ENCODE results near the gene GRB10. TPM values are rescaled to one million over a fixed set of nuclear protein-coding genes. Genes with fewer than 3 reads are reported as not detected.

Gene GRB10
- total RNA-seq, 2 donors from 2014 or later = 13.8 to 16.1 TPM

DNA sequence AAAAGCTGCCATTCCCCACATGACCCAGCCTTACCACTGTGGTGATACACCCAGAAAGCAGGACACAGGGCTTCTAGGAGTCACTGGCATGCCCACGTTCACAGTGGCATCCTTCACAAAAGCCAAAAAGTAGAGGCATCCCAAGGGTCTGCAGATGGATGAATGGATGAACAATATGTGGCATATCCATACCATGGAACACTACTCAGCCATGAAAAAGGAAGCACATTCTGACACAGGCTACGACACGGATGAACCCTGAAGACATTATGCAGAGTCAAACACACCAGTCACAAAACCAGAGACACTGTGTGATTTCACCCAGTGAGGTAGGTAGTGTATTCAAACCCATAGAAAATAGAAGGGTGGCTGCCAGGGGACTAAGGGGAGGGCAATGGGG is 112.8 kb downstream of the GRB10 start:
- intact Hi-C loops (cut with DNase I, micrococcal nuclease) = no loop called here
- ATAC-seq (no peak), DNase-seq (no peak)

- no peak for ATAC-seq
- no peak for DNase-seq
- intact Hi-C loops (cut with DNase I, micrococcal nuclease) = no loop called here
Measured at GRCh38 chr7:50667789-50668226, 114.9 kb downstream of the GRB10 start.

DNA sequence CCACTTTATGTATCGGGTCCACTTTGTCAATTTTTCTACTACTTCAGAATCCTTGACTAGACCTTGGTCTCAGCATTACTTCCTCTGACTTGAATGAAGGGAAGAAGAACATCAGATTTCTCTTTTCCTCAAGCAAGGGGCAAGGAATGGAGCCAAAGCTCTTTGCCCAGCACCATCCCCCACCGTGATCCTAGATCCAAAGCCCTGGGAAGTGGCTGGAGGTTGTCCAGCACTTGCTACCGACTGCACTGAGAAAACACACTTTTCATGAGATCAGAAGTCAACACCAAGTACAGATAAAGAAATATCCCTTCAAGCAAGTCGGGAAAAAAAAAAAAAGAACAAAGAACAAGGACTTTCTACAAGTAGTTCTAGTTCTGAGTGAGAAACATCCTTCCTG is 115.4 kb downstream of the GRB10 start:
- intact Hi-C loops (cut with DNase I, micrococcal nuclease) = no loop called here
- DNase-seq (no peak), ATAC-seq (no peak)

- intact Hi-C loops (cut with DNase I, micrococcal nuclease) = no loop called here
- ATAC-seq (no peak), DNase-seq (no peak)
Measured at GRCh38 chr7:50666124-50666496, 116.6 kb downstream of the GRB10 start.

GRCh38 chr7:50665403-50666123 is 117.1 kb downstream of the GRB10 start:
- DNase-seq = no peak
- intact Hi-C loops (cut with DNase I, micrococcal nuclease) = no loop called here
- ATAC-seq = no peak

GRCh38 chr7:50664937-50665336 is 117.8 kb downstream of the GRB10 start:
- intact Hi-C loops (cut with DNase I, micrococcal nuclease) = no loop called here
- no peak for DNase-seq
- no peak for ATAC-seq

GRCh38 chr7:50664461-50664922 is 118.2 kb downstream of the GRB10 start:
- DNase-seq = no peak
- no peak for ATAC-seq
- intact Hi-C loops (cut with DNase I, micrococcal nuclease) = no loop called here

DNA sequence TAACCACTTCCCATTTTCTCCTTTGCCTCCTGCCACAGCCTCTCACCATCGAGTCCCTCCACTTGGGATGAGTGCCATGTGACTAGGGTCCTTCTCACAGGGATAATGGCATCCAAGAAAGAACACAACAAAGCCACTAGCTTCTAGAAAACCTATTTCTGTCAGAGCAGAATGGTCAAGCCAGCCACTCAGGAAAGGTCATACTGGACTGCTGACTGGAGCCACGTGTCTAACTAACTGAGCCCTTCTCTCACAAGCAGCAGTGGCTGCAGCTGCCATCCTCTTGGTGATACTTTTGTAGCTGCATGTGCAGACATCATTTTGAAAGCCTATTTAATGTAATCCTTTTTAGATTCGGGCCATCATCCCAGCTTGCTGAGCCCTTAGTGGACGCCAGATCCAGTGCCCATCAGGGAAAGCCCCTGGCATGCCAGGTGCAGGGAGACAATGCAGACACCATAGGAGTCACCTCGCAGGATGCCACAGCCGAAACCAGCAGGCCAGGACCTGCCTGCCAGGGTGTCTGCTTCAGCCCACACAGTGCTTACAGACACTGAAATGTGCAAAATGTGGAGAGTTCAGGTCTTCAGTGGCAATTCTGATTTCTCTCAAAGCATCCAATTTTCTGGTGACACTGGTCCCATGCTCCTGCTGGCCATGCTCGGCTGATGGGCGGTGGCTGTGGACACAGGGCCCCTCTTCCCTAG is 119.1 kb downstream of the GRB10 start:
- ATAC-seq = no peak
- intact Hi-C loops (cut with DNase I, micrococcal nuclease) = no loop called here
- DNase-seq = no peak

- DNase-seq = no peak
- intact Hi-C loops (cut with DNase I, micrococcal nuclease) = no loop called here
Measured at GRCh38 chr7:50662996-50663395, 119.7 kb downstream of the GRB10 start.

GRCh38 chr7:50662041-50662694 is 120.5 kb downstream of the GRB10 start:
- intact Hi-C loops (cut with DNase I, micrococcal nuclease) = no loop called here
- ATAC-seq = no peak

More at GRCh38 chr7:50662996-50663395, 119.7 kb downstream of the GRB10 start:
- ATAC-seq = no peak

GRCh38 chr7:50661345-50662040 is 121.2 kb downstream of the GRB10 start:
- intact Hi-C loops (cut with DNase I, micrococcal nuclease) = no loop called here
- no peak for ATAC-seq
- no peak for DNase-seq

More at GRCh38 chr7:50662041-50662694, 120.5 kb downstream of the GRB10 start:
- DNase-seq = no peak

DNA sequence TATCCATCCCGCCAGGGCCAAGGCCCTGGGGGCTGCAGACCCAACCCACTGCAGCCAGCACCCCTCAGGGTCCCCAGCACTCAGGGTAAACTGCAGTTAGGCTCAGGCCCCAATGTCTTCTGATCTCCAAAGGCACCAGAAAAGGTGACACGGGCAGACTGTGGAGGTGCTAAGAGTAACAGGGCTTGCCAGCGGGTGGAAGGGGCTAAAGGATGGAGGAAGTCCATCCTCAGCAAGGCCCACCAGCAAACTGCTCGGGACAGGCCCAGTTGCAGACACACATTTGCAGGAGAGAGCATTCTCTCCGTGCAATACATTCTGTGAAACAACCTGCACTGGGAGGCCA is 121.9 kb downstream of the GRB10 start:
- no peak for ATAC-seq
- no peak for DNase-seq
- intact Hi-C loops (cut with DNase I, micrococcal nuclease) = no loop called here

DNA sequence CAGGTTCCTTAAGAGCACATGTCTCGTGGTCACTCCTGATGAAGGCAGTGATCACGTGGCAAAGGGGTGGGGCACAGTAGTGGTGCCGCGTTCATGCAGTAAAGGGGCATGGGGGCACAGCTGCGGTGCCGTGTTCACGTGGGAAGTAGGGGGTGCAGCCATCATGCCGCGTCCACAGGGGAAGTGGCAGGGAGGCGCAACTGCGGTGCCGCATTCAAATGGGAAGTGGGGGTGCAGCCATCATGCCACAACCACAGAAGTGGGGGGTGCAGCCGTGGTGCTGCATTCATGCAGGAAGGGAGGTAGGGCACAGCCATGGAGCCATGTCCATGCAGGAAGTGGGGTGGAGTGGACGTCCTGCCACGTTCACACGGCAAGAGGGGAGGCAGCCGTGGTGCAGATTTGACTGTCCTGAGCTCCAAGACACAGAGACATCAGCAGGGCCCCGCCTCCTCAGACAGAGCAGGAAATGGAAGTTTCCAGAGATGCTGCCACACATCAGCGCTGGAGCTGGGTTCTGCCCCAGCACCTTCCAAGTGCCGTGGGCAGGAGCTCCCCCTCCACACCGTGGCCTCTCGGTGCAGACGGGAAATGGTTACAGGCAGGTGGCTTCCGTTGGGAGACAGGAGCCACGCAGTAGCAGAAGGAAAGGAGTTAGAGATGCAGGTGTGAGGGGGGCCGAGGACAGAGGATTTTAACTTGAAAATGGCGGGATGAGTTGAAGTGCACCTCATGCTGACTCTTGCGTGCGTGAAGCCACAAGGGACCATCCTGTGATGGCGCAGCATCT is 122.5 kb downstream of the GRB10 start:
- ATAC-seq (no peak), DNase-seq (peak in 1 of 2 donors; percentile 53)
- intact Hi-C loops (cut with DNase I, micrococcal nuclease) = no loop called here

DNA sequence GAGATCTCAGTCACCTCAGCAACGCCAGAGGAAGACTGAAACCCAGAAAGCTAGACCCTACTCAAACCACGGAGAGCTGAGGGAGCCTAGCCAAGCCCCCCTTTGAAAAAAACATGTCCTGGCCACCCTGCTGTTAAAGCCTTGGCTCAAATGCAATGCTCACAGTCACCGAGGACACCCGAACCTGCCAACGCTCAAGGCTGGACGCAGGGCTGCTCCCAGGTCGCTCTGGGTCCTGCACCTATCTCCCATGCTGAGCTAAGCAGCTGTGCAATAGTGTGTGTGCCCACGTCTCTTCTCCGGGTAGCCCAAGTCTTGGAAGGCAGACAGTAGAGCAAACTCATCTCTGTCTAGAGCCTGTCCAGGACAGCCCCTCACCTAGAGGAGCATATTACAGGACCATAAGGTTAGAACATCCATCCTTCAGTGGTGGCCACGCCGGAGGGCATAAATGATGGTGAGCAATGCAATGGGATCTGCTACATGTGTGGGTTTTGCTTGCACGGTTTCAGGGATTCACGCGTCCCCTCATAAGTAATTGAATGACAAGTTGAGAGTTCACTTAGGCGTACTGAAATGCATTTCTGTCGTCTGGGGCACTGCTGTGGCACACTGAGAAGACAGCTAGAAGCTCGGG is 123.2 kb downstream of the GRB10 start:
- no peak for DNase-seq
- intact Hi-C loops (cut with DNase I, micrococcal nuclease) = no loop called here
- ATAC-seq = no peak

DNA sequence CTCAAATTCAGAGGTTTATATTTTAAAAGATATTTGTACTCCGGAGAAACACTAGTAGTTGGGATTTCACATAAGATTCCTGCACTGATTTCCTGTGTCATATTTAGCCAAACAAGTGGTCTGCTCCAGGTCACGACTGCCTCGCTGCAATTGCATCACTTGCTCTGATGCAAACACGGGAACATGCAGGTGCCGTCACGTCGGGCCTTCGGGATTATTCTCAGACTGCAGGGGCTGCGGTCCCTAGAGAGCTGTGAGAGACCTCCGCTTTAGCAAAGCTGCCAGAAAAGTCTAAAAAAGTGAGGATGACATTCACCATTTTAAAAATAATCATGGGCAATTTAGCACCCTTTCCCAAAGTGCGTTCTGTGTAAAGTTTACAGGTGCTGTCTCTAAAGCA is 124.0 kb downstream of the GRB10 start:
- no peak for ATAC-seq
- no peak for DNase-seq
- intact Hi-C loops (cut with DNase I, micrococcal nuclease) = no loop called here

DNA sequence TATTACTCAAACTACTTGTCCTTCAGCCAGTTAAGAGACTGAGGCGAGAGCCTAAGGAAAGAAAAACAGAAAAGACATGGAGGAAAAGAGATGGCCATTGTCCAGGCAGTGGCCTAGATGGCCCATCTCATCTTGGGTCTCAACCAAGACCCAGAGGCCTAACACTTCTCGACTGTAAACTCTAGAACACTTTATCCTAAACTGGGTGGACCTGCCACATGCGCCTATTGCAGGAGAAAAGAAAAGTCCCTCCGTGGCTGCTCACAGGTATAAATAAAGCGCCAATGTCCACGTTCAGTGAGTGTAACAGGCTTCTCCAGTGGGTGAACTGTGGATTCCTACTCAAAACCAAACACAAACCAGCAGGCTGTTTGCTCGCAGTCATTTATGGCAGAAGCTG is 124.8 kb downstream of the GRB10 start:
- DNase-seq = no peak
- ATAC-seq = no peak
- intact Hi-C loops (cut with DNase I, micrococcal nuclease) = no loop called here

GRCh38 chr7:50657341-50657873 is 125.3 kb downstream of the GRB10 start:
- intact Hi-C loops (cut with DNase I, micrococcal nuclease) = no loop called here
- DNase-seq = peak in 1 of 2 donors; percentile 50
- no peak for ATAC-seq

All from left colon (tissue), 2 donors.